NT2/D1 (cell line): ENCODE data around the gene HGF.

Source experiments
- SUZ12 ChIP-seq: IDR thresholded peaks from 2 replicates; pipeline ENCODE4 v1.6.1; 2011; ENCODE audit not compliant: insufficient read length, insufficient read depth; ENCODE audit errors: extremely low read depth
- YY1 ChIP-seq: IDR thresholded peaks from 2 replicates; pipeline ENCODE4 v1.6.1; 2011; ENCODE audit not compliant: insufficient read length, insufficient read depth
- ZNF274 ChIP-seq: IDR thresholded peaks from 2 replicates; pipeline ENCODE4 v1.6.1; 2011; ENCODE audit warnings: mild to moderate bottlenecking, low read depth, low read length

DNA sequence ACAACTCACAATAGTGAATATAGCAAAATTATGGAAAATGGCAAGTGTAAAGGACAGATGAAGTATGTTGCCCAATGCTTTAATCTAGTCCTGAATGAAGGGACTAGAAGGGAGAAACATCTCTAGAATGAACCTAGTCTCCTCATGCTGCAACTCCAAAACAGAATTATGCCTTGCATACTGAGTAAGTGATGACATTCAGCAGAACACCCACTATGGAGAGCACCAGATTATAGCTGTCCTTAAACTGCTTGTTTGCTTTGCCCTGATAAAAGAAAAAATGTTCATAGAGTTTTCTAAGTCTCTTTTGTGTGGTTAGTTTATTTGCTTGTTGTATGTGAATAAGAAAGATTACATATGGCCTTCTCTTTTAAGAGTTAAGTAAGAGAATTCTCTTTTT is 7.8 kb upstream of the HGF start:
- TF ChIP-seq YY1 = no peak
- no peak for TF ChIP-seq ZNF274
- TF ChIP-seq SUZ12 = no peak
